Common myeloid progenitor, CD34-positive (primary cell): ENCODE measurements around the gene CYCS.
"Not testable (repeated sequence)": the region's sequence is repeated elsewhere in the genome, so short reads cannot be mapped to it uniquely, and the experiment has no call there.

ENCODE experiments used
- CTCF ChIA-PET: fragments of 350-600 bp; sonication (Branson Sonifier 250); formaldehyde crosslinking; loops from one replicate; lab custom pipeline; 2021; ENCODE audit warnings: antibody characterized with exemption; lab: Charles Lee
- POLR2A ChIA-PET: fragments of 350-600 bp; sonication (Branson Sonifier 250); formaldehyde crosslinking; loops from one replicate; lab custom pipeline; 2021; ENCODE audit warnings: antibody characterized with exemption; lab: Charles Lee
- DNase-seq, 3 donors: peaks; one replicate each; pipeline versions ENCODE4 v3.0.0 to v3.0.0-alpha.2; 2013
- H3K27ac ChIP-seq, 2 experiments: 1 replicate in 1 of 2; 2 replicates in 1 of 2; pipeline ENCODE4 v1.7.0; 2013; ENCODE audit warnings: inconsistent platforms in 2 of 2, low read length in 2 of 2, mild to moderate bottlenecking in 2 of 2, low read depth in 1 of 2, moderate library complexity in 1 of 2; ENCODE audit not compliant: severe bottlenecking in 2 of 2, insufficient read depth in 1 of 2, poor library complexity in 1 of 2
- H3K27me3 ChIP-seq, 5 experiments: replicated peaks in 2 of 5; 1 replicate in 3 of 5; 2 replicates in 2 of 5; pipeline versions ENCODE4 v1.6.1 to v1.7.0; 2013; ENCODE audit warnings: low read length in 4 of 5, mild to moderate bottlenecking in 2 of 5, moderate library complexity in 2 of 5, inconsistent platforms in 1 of 5; ENCODE audit not compliant: insufficient read depth in 5 of 5, control insufficient read depth in 4 of 5
- H3K36me3 ChIP-seq, 4 experiments: 1 replicate in 2 of 4; 2 replicates in 2 of 4; pipeline versions ENCODE4 v1.6.1 to v1.7.0; 2013; ENCODE audit warnings: low read length in 3 of 4, control low read depth in 1 of 4, mild to moderate bottlenecking in 1 of 4; ENCODE audit not compliant: control insufficient read depth in 4 of 4, insufficient read depth in 4 of 4
- H3K4me1 ChIP-seq, 4 experiments: 1 replicate in 3 of 4; 2 replicates in 1 of 4; pipeline versions ENCODE4 v1.6.1 to v1.7.1; 2013; ENCODE audit warnings: low read length in 3 of 4, mild to moderate bottlenecking in 3 of 4, control low read depth in 1 of 4, inconsistent platforms in 1 of 4, moderate library complexity in 1 of 4; ENCODE audit not compliant: control insufficient read depth in 4 of 4, insufficient read depth in 4 of 4; ENCODE audit errors: control extremely low read depth in 1 of 4
- H3K4me3 ChIP-seq, 7 experiments: 1 replicate in 4 of 7; 2 replicates in 3 of 7; pipeline versions ENCODE4 v1.5.1 to v1.7.0; 2013; ENCODE audit warnings: mild to moderate bottlenecking in 7 of 7, low read length in 6 of 7, moderate library complexity in 6 of 7, inconsistent platforms in 2 of 7, low read depth in 2 of 7, control low read depth in 1 of 7; ENCODE audit not compliant: insufficient read depth in 4 of 7, control insufficient read depth in 1 of 7; ENCODE audit errors: extremely low read depth in 1 of 7
- H3K9me3 ChIP-seq, 5 experiments: 1 replicate in 4 of 5; 2 replicates in 1 of 5; pipeline versions ENCODE4 v1.6.1 to v1.7.1; 2013; ENCODE audit warnings: low read length in 4 of 5, mild to moderate bottlenecking in 2 of 5, inconsistent platforms in 1 of 5, low read depth in 1 of 5, moderate library complexity in 1 of 5; ENCODE audit not compliant: control insufficient read depth in 4 of 5, insufficient read depth in 2 of 5; ENCODE audit errors: control extremely low read depth in 1 of 5
- WGBS: methylation state at CpG from one replicate; pipeline ENCODE4 v1.1.5; 2013; ENCODE audit not compliant: insufficient coverage; 5-methylcytosine and 5-hydroxymethylcytosine counted together

The CYCS gene

GRCh38 chr7:25167262-25167843, 42.3 kb upstream of the CYCS start:
- no peaks in the 10 kb centered on the region for H3K27me3 ChIP-seq
- peaks cover 0 to 2% (median 0%) of the 10 kb centered on the region in 4 experiments for H3K36me3 ChIP-seq
- no peak overlapping the region for H3K4me3 ChIP-seq
- CTCF ChIA-PET, result interaction anchor here (1.0 kb wide), 1 partner anchor 13 kb away, joined by 3 read pairs; a partner anchor contains a TSS
- no peaks in the 10 kb centered on the region for H3K4me1 ChIP-seq
- H3K27ac ChIP-seq, result no peak overlapping the region
- 100% methylated on average over 1 of the region's 3 CpGs for WGBS
- no peak for DNase-seq
- POLR2A ChIA-PET, result no interaction called here
- H3K9me3 ChIP-seq, result no peaks in the 10 kb centered on the region

- CTCF ChIA-PET, result interaction anchor here (0.7 to 1.4 kb wide), 3 partner anchors 10 to 36 kb away, joined by 3 to 4 read pairs (median 3); no protein-coding TSS in a partner anchor
- peak; percentile 53 to 64 (median 54) for DNase-seq
Measured at GRCh38 chr7:25159983-25160596, 35.0 kb upstream of the CYCS start.

GRCh38 chr7:25158966-25159365, 33.9 kb upstream of the CYCS start:
- H3K4me3 ChIP-seq, result no peak overlapping the region
- no peaks in the 10 kb centered on the region for H3K27me3 ChIP-seq
- no peaks in the 10 kb centered on the region for H3K4me1 ChIP-seq
- no peak overlapping the region for H3K27ac ChIP-seq
- ChIA-PET CTCF (interaction anchor here (0.6 to 1.4 kb wide), 4 partner anchors 13 to 40 kb away, joined by 3 to 4 read pairs (median 3); partner anchors contain the start of gene CYCS), POLR2A (no interaction called here)
- H3K9me3 ChIP-seq, result no peaks in the 10 kb centered on the region
- WGBS, result 98% methylated on average over 4 of the region's 4 CpGs
- DNase-seq, result no peak
- peaks cover 2 to 9% (median 7%) of the 10 kb centered on the region in 4 experiments for H3K36me3 ChIP-seq

More at GRCh38 chr7:25159983-25160596, 35.0 kb upstream of the CYCS start:
- H3K4me1 ChIP-seq, H3K36me3 ChIP-seq, POLR2A ChIA-PET, H3K4me3 ChIP-seq, H3K27me3 ChIP-seq, H3K9me3 ChIP-seq, H3K27ac ChIP-seq: not testable (repeated sequence)
- WGBS, result 86% methylated on average over 5 of the region's 11 CpGs

GRCh38 chr7:25151773-25152172, 26.7 kb upstream of the CYCS start:
- Histone ChIP-seq H3K27ac (no peak overlapping the region), H3K36me3 (peaks cover 0 to 7% (median 6%) of the 10 kb centered on the region in 4 experiments), H3K27me3 (no peaks in the 10 kb centered on the region), H3K4me3 (no peak overlapping the region), H3K4me1 (no peaks in the 10 kb centered on the region), H3K9me3 (no peaks in the 10 kb centered on the region)
- ChIA-PET POLR2A (no interaction called here), CTCF (no interaction called here)
- WGBS, result 100% methylated on average over 2 of the region's 2 CpGs
- DNase-seq, result no peak

GRCh38 chr7:25149836-25150235, 24.8 kb upstream of the CYCS start:
- CTCF ChIA-PET, result interaction anchor here (1.2 kb wide), 1 partner anchor 11 kb away, joined by 4 read pairs; no protein-coding TSS in a partner anchor
- 83% methylated on average over 1 of the region's 1 CpG for WGBS

GRCh38 chr7:25148772-25149575, 23.9 kb upstream of the CYCS start:
- H3K4me3 ChIP-seq, result no peak overlapping the region
- ChIA-PET POLR2A (no interaction called here), CTCF (interaction anchor here (0.9 to 1.2 kb wide), 2 partner anchors 11 to 12 kb away, joined by 3 to 4 read pairs; no protein-coding TSS in a partner anchor)
- no peaks in the 10 kb centered on the region for H3K9me3 ChIP-seq
- H3K27me3 ChIP-seq, result no peaks in the 10 kb centered on the region
- no peak overlapping the region for H3K27ac ChIP-seq
- 95% methylated on average over 4 of the region's 5 CpGs for WGBS
- DNase-seq, result peak in 2 of 3 donors; percentile 4 to 17
- H3K4me1 ChIP-seq, result no peaks in the 10 kb centered on the region
- H3K36me3 ChIP-seq, result peaks cover 0 to 3% (median 1%) of the 10 kb centered on the region in 4 experiments

More at GRCh38 chr7:25149836-25150235, 24.8 kb upstream of the CYCS start:
- H3K4me3 ChIP-seq, result no peak overlapping the region
- POLR2A ChIA-PET, result no interaction called here
- no peaks in the 10 kb centered on the region for H3K9me3 ChIP-seq
- H3K27me3 ChIP-seq, result no peaks in the 10 kb centered on the region
- DNase-seq, result no peak
- H3K36me3 ChIP-seq, result peaks cover 0 to 7% (median 5%) of the 10 kb centered on the region in 4 experiments
- no peak overlapping the region for H3K27ac ChIP-seq
- no peaks in the 10 kb centered on the region for H3K4me1 ChIP-seq
